ENCODE results near the gene CBX4. TPM values are rescaled to one million over a fixed set of nuclear protein-coding genes. Genes with fewer than 3 reads are reported as not detected.

CBX4 gene
- polyA plus RNA-seq, 1 donor = 10.0 TPM

GRCh38 chr17:79799538-79800324 lies 39.5 kb downstream of the CBX4 start:
- DNase-seq (ENCODE audit: low read depth) = no peak

GRCh38 chr17:79799174-79799537 lies 40.1 kb downstream of the CBX4 start:
- no peak for DNase-seq (ENCODE audit: low read depth)

DNA sequence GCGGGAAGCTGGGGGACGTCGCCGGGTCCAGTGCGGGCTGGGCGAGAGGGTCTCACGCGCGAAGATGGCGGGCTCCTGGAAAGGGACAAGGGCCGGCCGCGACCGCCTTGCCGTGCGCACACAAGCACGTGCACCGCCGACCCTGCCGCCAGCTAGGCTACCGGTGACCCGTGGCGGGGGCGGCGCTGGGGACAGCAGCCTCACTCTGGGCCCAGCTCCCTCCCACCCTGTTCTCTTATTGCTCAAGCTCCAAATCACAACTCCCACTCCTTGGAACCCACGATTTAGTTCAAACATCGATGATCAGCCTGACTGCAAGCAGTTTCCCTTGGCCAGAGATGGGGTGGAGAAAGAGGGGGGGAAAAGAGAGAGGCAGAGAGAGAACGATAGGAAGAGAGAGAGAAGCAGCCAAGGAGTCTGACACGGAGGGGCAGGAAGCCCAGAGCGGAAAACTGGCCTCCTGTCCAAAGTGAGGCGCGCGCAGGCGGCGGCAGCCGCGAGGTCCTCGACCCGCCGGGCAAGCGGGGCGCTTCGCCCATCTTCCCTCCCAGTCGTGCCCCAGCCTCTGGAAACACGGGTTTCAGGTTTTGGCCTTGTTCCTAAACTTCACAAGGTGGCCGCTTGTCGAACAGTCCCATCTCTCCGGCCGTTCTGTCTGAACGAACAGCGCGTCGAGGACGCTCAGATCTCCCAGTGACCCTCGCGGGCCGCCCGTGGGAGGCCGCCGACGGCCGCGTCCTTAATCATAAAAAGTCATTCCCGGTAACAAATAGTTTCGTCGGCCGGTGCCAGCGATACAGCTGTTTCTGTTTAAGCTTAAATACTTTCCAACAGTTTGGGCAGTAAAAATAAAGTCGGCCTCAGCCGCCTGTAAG lies 40.7 kb downstream of the CBX4 start:
- no peak for DNase-seq (ENCODE audit: low read depth)

DNA sequence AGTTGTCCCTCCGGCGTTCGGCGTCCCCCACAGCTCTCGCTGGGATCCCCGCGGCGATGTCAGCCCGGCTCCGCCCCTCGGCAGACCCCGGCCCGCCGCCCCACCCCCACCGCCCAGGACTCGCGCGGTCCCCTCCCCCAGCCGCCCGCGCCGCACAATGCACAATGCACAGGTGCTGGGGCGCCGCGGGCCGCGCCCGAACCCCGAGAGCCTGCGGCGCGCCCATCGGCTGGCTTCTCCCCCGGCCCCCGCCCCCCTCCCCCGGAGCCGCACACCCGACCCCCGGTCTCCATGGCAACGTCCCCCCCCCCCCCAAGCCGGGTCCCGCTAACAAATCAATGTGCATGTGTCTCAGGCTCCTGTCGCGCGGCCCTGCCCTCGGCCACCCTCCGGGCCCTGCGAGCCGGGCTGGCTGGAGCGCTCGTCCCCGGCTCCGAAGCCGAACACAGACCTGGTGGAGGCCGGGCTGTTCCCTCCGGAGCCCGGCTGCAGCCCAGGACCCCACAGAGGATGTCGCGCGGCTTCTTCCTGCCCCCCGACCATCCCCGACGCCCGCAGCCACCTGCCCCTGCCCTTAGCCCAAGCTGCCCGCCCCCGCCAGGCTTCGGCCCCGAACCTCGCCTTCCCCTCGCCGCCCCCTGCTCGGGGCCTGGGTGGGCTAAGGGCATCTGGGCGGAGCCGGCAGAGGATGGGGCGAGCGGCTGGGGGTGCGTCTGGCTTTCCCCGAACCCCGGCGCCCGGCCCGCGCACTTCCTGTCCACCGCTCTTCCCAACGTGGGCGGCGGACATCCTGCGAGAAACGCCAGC lies 41.5 kb downstream of the CBX4 start:
- DNase-seq (ENCODE audit: low read depth) = no peak

DNA sequence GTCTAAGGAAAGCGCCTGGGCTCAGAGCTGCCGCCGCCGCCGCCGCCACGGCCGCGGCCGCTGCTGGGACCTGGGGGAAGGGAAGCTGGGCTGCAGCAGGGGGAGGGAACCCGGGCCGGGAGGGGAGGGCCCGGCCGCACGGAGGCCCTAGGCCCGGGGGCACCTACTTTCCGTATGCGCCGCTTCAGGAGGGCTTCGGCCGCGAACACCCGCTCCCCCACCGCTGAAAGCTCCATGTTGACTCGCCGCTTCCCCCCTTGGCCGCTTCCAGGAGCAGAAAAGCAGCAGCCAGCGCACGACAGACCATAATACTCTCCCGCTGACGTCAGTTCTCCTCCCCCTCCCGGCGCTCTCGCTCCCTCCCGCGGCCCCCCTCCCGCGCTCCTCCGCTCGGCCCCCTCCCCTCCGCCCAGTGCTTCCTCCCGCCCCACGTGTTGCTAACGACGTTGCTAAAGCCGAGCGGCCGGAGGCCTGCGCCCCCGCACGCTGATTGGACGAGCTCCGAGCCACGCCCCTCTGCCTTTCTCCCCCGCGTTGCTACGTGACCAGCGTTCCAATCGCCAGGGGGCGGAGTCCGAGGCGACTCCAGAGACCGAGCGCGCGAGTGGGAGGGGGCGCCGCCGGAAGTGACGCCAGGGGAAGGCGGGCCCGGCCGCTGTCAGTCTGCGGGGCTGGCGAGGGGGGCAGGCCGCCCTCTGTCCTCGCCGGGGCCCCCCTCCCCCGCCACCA lies 42.3 kb downstream of the CBX4 start, which contains the start of gene CBX8:
Gene CBX8, minus strand, starts transcription at position 315 of the 729 bp plus-strand sequence. Its CDS starts 79 bp downstream, at position 236.
- peak; percentile 95 for DNase-seq (ENCODE audit: low read depth)

DNA sequence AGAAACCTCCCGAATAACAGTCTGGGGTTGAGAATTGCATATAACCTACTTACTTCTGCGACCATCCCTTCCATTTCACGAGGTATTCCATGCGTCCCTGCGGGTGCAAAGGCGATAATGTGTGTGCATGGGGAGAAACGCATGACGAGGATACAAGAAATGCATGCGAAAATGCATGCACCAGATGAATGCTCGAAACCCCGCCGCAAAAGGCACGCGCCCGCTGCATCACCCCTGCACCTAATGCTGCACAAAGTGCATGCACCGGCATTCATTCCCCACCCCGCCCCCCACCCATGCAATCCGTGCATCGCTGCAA lies 42.8 kb downstream of the CBX4 start:
- no peak for DNase-seq (ENCODE audit: low read depth)

DNA sequence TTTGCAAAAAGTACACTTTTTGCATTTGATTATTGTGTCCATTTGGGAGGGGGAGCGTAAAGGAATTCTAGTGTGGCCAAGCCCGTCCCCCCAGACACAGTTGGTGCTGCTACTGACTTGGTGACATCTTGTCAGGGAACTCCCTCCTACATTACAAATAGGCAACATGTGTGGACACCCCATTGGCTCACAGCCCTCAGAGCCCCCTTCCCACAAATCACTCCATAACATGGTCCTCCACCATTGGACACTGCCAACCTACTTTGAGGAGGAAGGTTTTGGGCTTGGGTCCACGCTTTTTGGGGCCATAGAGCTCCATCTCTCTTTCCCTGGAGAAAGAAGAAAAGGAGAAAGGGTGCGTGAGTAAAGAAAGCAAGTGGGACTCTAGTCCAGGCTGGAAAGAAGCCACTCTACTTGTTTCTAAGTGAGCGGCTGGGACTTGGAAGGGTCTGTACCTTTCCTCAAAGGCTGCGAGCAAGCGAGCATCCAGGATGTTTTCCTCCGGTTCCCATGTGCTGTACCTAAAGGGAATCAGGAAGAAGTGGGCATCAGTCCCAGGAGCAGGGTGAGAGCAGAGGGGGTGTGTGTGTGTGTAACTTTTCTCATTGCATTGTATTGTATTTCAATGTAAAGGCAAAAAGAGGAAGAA lies 43.3 kb downstream of the CBX4 start:
- no peak for DNase-seq (ENCODE audit: low read depth)

DNA sequence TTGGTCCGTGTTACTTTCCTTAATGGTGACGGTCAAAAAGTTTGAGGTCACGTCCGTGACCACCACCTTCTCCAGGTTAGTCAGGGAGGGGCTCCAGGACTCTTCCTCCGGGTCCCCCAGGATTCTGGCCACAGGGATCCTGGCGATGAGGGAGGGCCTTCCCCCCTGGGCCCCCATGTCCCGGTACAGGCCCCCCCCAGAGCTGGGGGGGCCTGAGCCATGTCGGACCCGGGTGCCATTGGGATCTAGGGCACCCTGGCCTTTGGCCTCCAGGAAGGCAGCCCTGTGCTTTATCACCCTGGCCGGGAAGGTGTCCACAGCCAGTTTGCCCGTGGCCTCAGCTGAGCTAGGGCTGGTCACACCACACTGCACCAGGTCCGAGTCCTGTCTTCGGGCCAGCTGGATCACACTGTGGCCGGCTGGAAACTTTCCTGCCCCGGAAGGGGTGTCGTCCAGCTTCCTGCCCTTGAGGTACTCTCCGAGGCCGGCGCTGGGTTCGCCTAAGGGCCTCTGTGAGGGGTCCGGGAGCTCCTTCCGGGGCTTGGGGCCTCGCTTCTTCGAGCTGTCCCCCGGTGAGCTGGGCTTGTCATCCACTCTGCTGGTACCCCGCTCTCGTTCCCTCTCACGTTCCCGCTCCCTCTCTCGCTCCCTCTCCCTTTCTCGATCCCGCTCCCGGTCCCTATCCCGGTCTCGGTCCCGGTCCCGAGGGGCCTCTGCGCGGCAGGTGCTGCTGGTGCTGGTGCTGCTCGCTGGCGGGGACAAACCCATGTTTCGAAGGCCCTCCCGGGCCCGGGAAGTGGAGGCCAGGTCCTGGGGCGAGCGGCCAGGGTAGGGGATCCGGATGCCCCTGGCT lies 44.4 kb downstream of the CBX4 start:
- no peak for DNase-seq (ENCODE audit: low read depth)

DNA sequence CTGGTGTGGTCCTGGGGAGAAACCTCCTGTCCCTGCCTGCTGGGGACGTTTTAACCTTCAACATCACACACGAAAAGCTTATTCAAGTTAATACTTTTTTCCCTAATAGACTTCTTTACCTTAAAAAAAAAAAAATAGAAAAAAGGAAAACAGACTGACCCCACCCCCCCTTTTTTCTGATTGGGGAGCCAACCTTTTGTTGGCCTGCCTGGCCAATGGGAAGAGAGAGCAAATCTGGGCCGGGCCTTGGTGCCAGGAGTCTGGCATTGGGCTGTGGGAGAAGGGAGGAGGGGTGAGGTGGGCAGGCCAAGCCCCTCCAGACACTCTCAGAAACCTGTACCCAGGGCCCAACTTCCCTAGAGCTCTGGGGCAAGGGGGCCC lies 45.3 kb downstream of the CBX4 start:
- no peak for DNase-seq (ENCODE audit: low read depth)

- no peak for DNase-seq (ENCODE audit: low read depth)
Observed at GRCh38 chr17:79792984-79793923, 46.0 kb downstream of the CBX4 start.

DNA sequence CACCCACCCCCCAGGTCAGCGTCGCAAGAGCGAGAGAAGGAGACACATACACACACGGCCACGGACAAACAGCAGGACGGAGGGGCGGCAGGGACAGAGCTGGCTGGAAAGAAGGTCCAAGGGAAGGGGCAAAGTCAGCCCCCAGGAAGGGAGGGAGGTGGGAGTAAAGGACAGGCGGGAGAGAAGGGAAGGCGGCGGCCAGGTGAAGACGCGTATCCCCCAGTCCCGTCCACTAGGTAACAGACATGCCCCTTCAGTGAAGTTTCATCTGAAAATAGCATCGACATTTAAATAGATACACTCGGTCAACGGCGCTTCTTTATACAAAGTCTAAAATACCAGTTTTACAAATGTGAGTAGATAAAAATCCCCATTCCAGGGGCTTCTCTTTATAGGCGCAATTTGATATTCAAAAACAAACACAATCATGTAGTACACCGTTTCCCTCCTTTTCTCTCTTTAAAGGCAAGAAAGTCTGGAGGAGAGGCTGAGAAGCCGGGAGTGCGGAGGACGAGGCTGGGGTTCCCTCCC lies 46.8 kb downstream of the CBX4 start:
- DNase-seq (ENCODE audit: low read depth) = no peak

- no peak for DNase-seq (ENCODE audit: low read depth)
Observed at GRCh38 chr17:79791735-79792161, 47.5 kb downstream of the CBX4 start.

DNA sequence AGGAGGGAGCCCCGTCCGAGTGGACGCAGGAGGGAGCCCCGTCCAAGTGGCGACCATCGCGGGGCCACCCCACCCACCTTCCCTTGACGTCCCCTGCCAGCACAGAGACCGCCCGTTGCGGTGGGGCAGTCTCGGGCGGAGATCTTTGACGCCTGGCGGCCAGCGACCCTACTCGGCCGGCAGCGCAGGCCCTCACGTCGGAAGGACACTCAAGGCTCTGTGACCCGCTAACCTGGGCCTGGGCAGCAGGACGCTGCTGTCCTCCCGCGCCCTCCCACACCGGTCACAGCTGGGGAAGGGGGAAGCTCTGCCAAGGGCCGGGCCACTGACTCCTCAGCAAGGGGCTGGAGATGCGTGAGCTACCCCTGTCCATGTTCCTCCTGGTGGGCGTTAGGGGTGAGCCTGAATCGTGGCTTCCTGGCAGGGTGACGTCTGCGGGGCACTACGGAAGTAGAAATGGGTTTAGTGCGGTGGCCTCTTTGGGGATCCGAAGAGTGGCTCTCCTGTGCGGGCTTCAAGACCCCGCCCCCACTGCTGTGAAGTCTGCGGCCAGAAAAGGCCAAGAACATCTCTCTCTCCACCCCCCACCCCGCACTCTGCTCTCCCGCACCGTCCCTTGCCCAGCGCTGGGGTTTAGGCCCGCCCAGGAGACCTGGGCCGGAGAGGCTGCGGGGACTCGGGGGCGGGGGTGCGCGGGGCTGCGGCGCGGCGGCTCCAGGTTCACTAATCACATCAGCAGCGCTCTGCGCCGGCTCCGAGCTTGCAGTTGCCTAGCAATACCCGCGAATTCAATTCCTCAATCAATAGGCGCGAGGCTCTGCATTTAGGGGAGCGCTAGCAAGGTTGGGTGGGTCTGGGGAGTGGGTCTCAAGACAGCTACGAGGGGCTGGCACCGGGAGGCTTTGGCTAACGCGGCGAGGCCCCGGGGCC lies 48.2 kb downstream of the CBX4 start:
- no peak for DNase-seq (ENCODE audit: low read depth)

GRCh38 chr17:79789943-79790804 lies 49.1 kb downstream of the CBX4 start:
- DNase-seq (ENCODE audit: low read depth) = no peak

DNA sequence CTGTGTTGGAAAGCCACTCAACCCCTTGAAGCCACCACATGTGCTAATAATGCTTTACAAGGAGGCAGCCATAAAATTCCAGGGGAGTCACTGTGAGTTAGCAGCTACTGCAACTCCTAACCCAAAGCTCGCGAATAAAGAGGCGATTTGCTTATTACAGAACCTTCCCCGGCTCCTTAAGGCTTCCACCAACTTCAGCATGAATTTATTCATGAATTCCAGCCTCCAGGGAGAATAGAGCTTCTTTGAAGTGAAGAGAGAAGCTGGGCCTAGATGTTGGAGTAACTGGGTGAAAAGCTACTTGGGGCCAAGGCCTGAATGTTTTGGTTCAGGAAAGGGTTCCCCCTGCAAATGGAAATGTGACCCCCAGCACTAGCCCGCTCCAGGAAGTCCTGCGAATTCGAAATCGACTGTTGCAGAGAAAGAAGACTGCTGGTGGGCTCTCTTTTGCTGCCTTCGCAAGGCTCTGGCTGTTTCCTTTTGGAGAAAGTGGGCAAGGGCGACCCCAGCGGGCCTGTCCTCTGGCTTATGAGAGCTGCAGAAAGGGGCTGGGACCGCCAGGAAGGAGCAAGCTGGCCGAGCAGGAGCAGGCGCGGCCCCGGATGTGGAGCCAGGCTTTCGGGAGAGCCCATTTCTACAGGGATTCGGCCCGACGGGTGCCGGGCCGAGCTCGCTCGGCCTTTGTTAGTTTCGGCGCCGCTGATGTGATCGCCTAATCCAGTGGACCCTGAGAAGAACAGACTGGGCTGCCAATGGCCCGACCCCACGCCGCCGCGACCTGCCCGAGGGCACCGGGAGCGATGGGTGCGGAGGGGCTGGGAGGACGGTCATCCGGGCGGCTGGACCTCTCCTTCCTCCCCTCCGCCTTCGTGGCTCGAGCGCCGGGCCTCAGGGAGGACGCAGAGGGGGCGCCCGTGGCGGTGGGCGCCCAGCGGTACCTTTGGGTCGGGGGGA lies 50.0 kb downstream of the CBX4 start:
- DNase-seq (ENCODE audit: low read depth) = no peak
